ENCODE results near the gene GPR31. TPM values are rescaled to one million over a fixed set of nuclear protein-coding genes. Genes with fewer than 3 reads are reported as not detected.

GPR31 gene
- total RNA-seq, 1 donor from 2014 or later = not detected

DNA sequence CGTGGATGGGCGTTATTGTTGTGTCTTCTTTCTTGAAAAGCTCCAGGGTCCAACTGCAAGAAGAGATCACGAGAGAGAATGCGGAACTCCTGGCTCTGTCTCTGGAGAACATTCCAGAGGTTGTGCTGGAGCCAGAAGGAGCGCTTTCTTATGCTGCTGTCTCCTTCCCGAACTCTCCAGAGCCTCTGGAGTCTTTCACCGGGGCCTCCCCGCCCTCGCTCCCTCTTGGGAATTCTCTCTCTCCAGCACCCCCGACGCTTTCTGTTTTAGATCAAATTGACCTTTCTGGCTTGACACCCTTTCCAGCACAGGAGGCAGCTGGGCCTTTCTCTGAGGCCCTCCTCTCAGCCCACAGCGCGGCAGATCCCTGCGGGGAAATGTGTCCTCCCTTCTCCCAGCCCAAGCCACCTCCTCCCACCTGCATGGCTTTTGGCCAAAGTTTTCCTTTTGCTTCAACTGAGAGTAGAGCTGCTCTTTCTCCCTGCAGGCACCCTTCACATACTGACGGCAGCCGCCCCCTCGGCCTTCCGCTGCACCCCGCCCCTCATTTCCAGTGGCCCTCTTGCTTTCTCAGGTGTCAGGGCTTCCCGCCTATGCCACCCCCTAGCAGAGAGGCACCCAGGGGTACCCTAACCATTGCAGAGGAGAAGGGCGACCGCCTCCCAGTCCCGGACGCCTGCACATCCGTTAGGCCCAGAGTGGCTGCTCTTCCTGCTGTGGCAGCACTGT lies 41.5 kb downstream of the GPR31 start:
- Histone ChIP-seq H4K20me1 (ENCODE audit: insufficient read depth, low read length) (no peaks in the 10 kb centered on the region), H3K9me3 (ENCODE audit: insufficient read depth, low read depth, low read length) (no peaks in the 10 kb centered on the region), H3K27ac (ENCODE audit: low read depth, low read length) (no peak overlapping the region), H3K9ac (ENCODE audit: low read length) (no peak overlapping the region), H3K36me3 (ENCODE audit: insufficient read depth, low read length) (no peaks in the 10 kb centered on the region), H3K4me3 (ENCODE audit: insufficient read depth, low read depth, low read length) (no peak overlapping the region), H3K79me2 (ENCODE audit: insufficient read depth, low read length) (no peaks in the 10 kb centered on the region), H3K4me1 (ENCODE audit: insufficient read depth, low read length) (no peaks in the 10 kb centered on the region), H2AFZ (ENCODE audit: low read depth, low read length) (no peak overlapping the region), H3K4me2 (ENCODE audit: low read length) (no peak overlapping the region), H3K27me3 (ENCODE audit: insufficient read depth, low read length) (no peaks in the 10 kb centered on the region)
- no peaks in the 10 kb centered on the region for H3K4me1 Mint-ChIP-seq (ENCODE audit: low read depth, unreplicated experiment)
- H3K36me3 Mint-ChIP-seq (ENCODE audit: low read depth, unreplicated experiment) = no peaks in the 10 kb centered on the region
- H3K9me3 Mint-ChIP-seq (ENCODE audit: unreplicated experiment) = no peaks in the 10 kb centered on the region
- TF ChIP-seq, protein P1, sequence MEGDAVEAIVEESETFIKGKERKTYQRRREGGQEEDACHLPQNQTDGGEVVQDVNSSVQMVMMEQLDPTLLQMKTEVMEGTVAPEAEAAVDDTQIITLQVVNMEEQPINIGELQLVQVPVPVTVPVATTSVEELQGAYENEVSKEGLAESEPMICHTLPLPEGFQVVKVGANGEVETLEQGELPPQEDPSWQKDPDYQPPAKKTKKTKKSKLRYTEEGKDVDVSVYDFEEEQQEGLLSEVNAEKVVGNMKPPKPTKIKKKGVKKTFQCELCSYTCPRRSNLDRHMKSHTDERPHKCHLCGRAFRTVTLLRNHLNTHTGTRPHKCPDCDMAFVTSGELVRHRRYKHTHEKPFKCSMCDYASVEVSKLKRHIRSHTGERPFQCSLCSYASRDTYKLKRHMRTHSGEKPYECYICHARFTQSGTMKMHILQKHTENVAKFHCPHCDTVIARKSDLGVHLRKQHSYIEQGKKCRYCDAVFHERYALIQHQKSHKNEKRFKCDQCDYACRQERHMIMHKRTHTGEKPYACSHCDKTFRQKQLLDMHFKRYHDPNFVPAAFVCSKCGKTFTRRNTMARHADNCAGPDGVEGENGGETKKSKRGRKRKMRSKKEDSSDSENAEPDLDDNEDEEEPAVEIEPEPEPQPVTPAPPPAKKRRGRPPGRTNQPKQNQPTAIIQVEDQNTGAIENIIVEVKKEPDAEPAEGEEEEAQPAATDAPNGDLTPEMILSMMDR (IDR thresholded peaks at IDR 0.05; ENCODE audit: insufficient read depth, low read depth, low read length) = no peak
- TF ChIP-seq EZH2 (IDR thresholded peaks at IDR 0.05; ENCODE audit: insufficient read depth, low read length) = no peak
- no peak overlapping the region for H3K27ac Mint-ChIP-seq (ENCODE audit: unreplicated experiment)
- no peak overlapping the region for H3K4me3 Mint-ChIP-seq (ENCODE audit: unreplicated experiment)
- DNase-seq (ENCODE audit: low read depth) (no peak), FAIRE-seq (no peak)
- peaks cover 30% of the 10 kb centered on the region for H3K27me3 Mint-ChIP-seq (ENCODE audit: low read depth, unreplicated experiment)

- H3K27me3 Mint-ChIP-seq (ENCODE audit: low read depth, unreplicated experiment) = peaks cover 27% of the 10 kb centered on the region
- Histone ChIP-seq H3K4me3 (ENCODE audit: insufficient read depth, low read depth, low read length) (no peak overlapping the region), H3K9ac (ENCODE audit: low read length) (no peak overlapping the region), H3K4me2 (ENCODE audit: low read length) (no peak overlapping the region), H4K20me1 (ENCODE audit: insufficient read depth, low read length) (no peaks in the 10 kb centered on the region), H3K27me3 (ENCODE audit: insufficient read depth, low read length) (no peaks in the 10 kb centered on the region), H3K9me3 (ENCODE audit: insufficient read depth, low read depth, low read length) (no peaks in the 10 kb centered on the region), H3K79me2 (ENCODE audit: insufficient read depth, low read length) (no peaks in the 10 kb centered on the region), H3K4me1 (ENCODE audit: insufficient read depth, low read length) (no peaks in the 10 kb centered on the region), H3K36me3 (ENCODE audit: insufficient read depth, low read length) (no peaks in the 10 kb centered on the region), H3K27ac (ENCODE audit: low read depth, low read length) (no peak overlapping the region), H2AFZ (ENCODE audit: low read depth, low read length) (no peak overlapping the region)
- H3K36me3 Mint-ChIP-seq (ENCODE audit: low read depth, unreplicated experiment) = no peaks in the 10 kb centered on the region
- TF ChIP-seq EZH2 (IDR thresholded peaks at IDR 0.05; ENCODE audit: insufficient read depth, low read length) = no peak
- no peak overlapping the region for H3K27ac Mint-ChIP-seq (ENCODE audit: unreplicated experiment)
- H3K4me3 Mint-ChIP-seq (ENCODE audit: unreplicated experiment) = no peak overlapping the region
- FAIRE-seq (no peak), DNase-seq (ENCODE audit: low read depth) (no peak)
- no peaks in the 10 kb centered on the region for H3K4me1 Mint-ChIP-seq (ENCODE audit: low read depth, unreplicated experiment)
- no peaks in the 10 kb centered on the region for H3K9me3 Mint-ChIP-seq (ENCODE audit: unreplicated experiment)
These were observed 42.7 kb downstream of the GPR31 start for GRCh38 chr6:167115054-167115453.

- no peaks in the 10 kb centered on the region for H3K4me1 ChIP-seq (ENCODE audit: insufficient read depth, low read length)
- Mint-ChIP-seq H3K4me3 (ENCODE audit: unreplicated experiment) (no peak overlapping the region), H3K4me1 (ENCODE audit: low read depth, unreplicated experiment) (no peaks in the 10 kb centered on the region), H3K27ac (ENCODE audit: unreplicated experiment) (no peak overlapping the region), H3K27me3 (ENCODE audit: low read depth, unreplicated experiment) (peaks cover 27% of the 10 kb centered on the region), H3K9me3 (ENCODE audit: unreplicated experiment) (no peaks in the 10 kb centered on the region), H3K36me3 (ENCODE audit: low read depth, unreplicated experiment) (no peaks in the 10 kb centered on the region)
- no peaks in the 10 kb centered on the region for H4K20me1 ChIP-seq (ENCODE audit: insufficient read depth, low read length)
- no peak for TF ChIP-seq EZH2 (IDR thresholded peaks at IDR 0.05; ENCODE audit: insufficient read depth, low read length)
- TF ChIP-seq, protein P1 (IDR thresholded peaks at IDR 0.05; ENCODE audit: insufficient read depth, low read depth, low read length) = no peak
- H3K4me3 ChIP-seq (ENCODE audit: insufficient read depth, low read depth, low read length) = no peak overlapping the region
- no peak overlapping the region for H2AFZ ChIP-seq (ENCODE audit: low read depth, low read length)
- H3K27me3 ChIP-seq (ENCODE audit: insufficient read depth, low read length) = no peaks in the 10 kb centered on the region
- no peak overlapping the region for H3K4me2 ChIP-seq (ENCODE audit: low read length)
- H3K79me2 ChIP-seq (ENCODE audit: insufficient read depth, low read length) = no peaks in the 10 kb centered on the region
- DNase-seq (ENCODE audit: low read depth) (no peak), FAIRE-seq (no peak)
- no peaks in the 10 kb centered on the region for H3K36me3 ChIP-seq (ENCODE audit: insufficient read depth, low read length)
- H3K9ac ChIP-seq (ENCODE audit: low read length) = no peak overlapping the region
- no peak overlapping the region for H3K27ac ChIP-seq (ENCODE audit: low read depth, low read length)
- H3K9me3 ChIP-seq (ENCODE audit: insufficient read depth, low read depth, low read length) = no peaks in the 10 kb centered on the region
These were observed 43.6 kb downstream of the GPR31 start for GRCh38 chr6:167113935-167114910.

Data from astrocyte (in vitro differentiated cells and primary cell).